Prostate gland (tissue), 2 donors: Measurements from ENCODE around the gene SMYD3.

Experiments used
- CTCF ChIP-seq, 4 experiments: fragments of 200-600 bp in 2 of 4; fragments of 450-650 bp in 2 of 4; sonication (generic) in 2 of 4; IDR thresholded peaks; 1 replicate in 3 of 4; 2 replicates in 1 of 4; pipeline ENCODE4 v1.5.1; 2016 to 2019; ENCODE audit warnings: antibody characterized with exemption in 4 of 4, mild to moderate bottlenecking in 2 of 4, moderate library complexity in 2 of 4
- POLR2A ChIP-seq: fragments of 450-650 bp; IDR thresholded peaks from one replicate; pipeline ENCODE4 v1.6.1; 2016; ENCODE audit warnings: antibody characterized with exemption, mild to moderate bottlenecking
- POLR2AphosphoS5 ChIP-seq: sonication (generic); formaldehyde crosslinking; IDR thresholded peaks from one replicate; pipeline ENCODE4 v1.6.1; 2017; ENCODE audit warnings: antibody characterized with exemption

GRCh38 chr1:246351721-246352120, 155.4 kb downstream of the SMYD3 start:
- no peak for TF ChIP-seq CTCF (IDR thresholded peaks at IDR 0.05)
- no peak for TF ChIP-seq POLR2AphosphoS5
- no peak for TF ChIP-seq POLR2A
